TTC549 (cell line): ENCODE data around the gene FAM53A.

Source experiments
- FAIRE-seq: peaks from 2 replicates; lab custom pipeline; 2012; peaks lifted over from hg19 to GRCh38; lab: Jason Lieb, UNC

Gene FAM53A

DNA sequence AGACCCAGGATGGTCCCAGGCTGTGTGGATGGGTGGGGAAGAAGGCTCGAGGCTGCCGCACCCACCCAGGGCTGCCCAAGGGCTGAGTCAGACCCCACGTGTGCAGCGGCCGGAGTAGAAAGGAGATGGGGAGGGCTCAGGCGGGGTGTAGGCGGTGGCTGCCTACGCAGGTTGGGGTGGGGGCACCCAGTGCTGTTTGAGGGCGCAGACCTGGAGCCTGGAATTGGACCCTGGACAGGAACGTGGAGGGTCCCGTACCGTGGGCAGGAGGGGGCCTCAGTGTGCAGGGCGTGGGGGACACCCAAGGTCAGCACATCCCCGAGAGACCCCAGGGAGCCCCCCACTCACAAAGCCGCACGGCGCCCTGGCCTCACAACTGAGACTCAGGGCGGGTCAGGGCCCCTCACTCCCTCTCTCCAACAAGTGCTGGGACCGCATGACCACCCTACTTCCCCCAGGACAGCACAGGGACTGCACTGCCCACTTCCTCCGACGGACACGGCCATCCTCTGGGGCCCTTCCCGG, 79.9 kb downstream of the FAM53A start:
- no peak for FAIRE-seq

DNA sequence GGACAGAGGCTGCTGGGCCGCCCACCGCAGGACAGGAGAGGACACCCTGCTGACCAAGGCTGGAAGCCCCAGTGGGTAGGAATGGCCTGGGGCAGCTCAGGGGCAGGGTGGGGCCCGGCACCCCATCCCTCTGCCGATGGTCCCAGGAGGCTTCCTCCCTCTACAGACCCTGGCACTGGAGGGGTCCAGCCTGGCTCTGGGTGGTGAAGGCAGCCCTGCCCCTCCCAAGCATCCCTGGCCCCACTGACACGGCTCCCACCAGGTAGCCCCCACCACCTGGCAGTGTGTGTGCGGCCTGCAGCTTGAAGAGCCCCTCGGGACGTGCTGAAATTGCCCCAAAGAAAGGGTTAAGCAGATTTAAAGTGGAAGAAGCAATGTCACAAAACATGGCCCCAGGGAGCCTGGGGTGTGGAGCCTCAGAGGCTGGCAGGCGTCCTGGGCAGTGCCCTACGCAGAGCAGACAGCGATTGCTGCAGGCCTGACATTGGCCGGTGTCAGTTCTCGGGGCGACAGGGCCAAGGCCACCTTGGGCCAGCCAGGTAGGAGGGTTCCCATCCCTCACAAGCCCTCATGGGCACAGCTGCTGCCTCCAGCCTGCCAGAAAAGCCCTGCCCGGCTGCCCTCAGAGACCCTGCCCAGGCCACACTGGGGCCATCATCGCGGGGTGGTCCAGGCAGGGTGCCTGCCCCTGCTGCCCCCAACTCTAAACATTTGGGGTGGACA, 80.5 kb downstream of the FAM53A start:
- FAIRE-seq, result no peak

- no peak for FAIRE-seq
Observed at GRCh38 chr4:1602655-1603412, 81.3 kb downstream of the FAM53A start.

DNA sequence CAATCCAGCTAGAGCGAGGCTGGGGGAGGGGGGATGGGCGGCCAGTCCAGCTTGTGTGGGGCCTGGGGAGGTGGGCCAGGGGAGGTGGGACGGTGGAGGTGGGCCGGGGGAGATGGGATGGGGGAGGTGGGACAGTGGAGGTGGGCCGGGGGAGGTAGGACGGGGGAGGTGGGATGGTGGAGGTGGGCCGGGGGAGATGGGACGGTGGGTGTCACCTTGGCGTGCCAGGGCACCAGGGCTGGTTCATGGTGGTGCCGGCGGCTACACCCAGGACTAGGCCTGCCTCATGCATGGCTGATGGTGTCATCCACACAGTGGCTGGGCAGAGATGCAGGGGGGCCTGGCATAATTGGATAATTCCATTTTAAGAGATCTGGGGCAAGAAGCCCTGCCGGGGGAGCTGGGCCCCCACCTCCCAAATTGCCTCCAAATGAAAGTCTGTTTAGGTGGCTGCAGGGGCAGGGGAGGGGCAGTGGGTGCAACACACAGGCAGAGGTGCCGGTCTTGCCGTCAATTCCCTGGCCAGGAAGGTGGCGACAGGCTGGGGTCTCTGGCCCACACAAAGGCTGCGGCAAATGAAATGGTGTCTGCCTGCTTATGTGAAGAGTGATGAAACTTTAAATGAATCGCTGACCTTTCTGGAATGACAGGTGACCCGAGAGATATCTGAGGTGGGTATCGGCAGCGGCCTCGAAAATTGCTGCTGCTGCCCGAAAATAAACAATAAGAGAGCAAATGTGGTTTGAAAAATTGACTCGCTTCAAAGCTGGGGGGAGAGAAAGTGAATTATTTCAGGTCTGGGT, 82.1 kb downstream of the FAM53A start:
- FAIRE-seq, result no peak

GRCh38 chr4:1601533-1601835, 82.6 kb downstream of the FAM53A start:
- no peak for FAIRE-seq

- FAIRE-seq, result no peak
Observed at GRCh38 chr4:1600811-1601532, 83.1 kb downstream of the FAM53A start.

DNA sequence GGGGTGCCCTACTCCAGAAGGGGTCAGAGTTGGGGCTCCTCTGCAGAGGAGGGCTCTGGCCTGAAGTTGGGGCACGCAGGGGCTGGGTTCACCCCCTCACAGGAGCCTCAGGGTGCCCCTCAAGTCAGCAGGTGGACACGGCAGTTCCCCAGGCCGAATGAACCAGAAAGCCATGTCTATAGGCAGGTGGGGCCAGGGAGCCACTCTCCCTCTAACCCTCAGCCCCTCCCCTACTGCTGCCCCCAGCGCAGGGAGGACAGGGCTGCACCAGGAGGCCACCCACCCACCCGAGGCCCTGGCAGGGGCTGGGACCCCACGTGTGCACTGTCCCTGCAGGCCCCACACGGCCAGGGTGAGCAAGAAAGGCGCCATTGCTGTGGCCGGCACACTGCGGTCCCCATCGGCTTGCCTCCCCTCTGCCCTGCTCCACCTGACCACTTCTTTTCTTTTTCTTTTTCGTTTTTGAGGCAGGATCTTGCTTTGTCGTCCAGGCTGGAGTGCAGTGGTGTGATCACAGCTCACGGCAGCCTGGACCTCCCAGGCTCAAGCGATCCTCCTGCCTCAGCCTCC, 83.8 kb downstream of the FAM53A start:
- no peak for FAIRE-seq

GRCh38 chr4:1599491-1600210, 84.5 kb downstream of the FAM53A start:
- no peak for FAIRE-seq

DNA sequence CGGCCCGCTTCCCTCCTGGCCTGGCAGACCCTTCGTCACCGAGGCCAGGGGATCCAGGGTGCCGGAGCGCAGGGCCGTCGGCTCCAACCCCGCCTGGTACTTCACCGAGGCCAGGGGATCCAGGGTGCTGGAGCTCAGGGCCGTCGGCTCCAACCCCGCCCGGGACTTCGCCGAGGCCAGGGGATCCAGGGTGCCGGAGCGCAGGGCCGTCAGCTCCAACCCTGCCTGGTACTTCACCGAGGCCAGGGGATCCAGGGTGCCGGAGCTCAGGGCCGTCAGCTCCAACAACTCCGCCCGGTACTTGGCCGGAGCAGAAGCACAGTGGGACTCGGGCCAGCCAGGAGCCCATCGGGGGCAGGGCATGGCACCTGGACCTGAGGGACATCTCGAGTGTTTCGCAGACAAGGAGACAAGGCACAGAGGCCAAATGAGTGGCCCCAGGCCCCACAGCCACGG, 85.1 kb downstream of the FAM53A start:
- no peak for FAIRE-seq

DNA sequence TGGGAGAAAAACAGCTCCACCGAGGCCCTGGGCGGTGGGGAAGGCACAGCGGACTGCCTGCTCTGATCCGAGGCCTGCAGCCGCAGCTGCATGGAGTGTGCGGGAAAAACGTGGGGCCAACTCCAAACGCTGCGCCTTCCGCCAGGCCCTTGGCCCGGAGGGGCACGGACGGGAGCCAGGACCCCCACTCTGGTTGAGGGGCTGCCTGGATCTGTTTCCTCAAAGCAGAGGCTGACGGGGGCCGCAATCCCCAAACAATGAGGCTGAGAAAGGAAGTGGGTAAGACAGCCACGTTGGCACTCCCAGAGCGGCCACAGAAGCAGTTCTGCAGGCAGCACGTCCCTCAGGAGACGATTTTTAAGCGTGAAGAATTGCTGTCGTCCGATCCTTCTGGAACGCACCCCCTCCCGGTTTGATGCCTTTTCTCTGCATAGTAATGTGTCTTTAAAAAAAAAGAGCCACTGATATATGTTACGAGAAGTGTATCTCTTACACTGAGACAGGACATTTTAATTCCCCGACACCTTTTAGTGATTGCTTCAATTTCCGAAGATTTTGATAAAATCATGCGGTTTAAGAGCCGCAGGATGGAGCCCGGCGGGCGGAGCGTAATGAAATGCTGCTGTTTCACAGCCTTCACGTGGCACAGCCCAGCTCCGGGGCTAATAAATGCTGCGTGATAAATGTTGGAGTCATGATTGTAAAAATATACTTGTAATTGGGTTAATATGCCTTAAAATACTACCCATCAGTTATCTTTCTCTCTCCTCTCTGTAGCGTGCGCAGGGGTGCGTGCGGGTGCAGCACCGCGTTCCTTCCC, 85.7 kb downstream of the FAM53A start:
- no peak for FAIRE-seq

DNA sequence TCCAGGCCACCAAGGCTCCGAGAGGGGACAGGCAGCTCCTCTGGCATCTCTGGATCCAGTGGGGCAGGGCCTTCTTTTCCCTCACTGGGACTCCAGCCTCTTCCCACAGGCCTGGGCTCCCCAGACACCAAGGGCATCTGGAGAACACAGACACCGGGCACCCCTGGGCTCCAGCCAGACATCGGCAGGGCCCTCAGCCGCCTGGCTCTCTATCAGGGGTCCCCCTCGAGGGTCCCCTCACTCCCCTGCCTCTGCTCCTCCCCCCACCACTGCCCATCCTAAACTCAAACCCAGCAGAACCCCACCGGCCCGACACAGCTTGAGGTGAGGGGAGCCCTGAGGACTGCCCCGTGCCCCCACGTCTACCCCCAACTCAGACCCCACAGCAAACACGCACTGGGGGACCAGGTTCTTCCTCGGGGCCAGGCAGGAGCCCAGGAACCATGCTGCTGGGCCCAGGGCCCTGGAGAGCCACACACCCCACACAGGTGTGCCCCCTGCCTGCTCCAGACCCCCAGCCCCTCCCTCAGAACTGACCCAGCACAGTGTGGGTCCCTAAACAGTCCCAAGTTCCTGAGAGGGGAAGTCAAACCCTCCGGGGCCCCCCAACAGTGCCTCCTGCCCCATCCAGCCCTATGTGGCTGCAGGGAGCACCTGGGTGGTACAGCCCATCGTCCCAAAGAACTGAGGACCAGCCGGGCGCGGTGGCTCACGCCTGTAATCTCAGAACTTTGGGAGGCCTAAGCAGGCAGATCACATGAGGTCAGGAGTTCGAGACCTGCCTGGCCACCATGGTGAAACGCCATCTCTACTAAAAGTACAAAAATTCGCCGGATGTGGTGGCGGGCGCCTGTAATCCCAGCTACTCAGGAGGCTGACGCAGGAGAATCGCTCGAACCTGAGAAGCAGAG, 86.8 kb downstream of the FAM53A start:
- no peak for FAIRE-seq

GRCh38 chr4:1596393-1596792, 87.7 kb downstream of the FAM53A start:
- no peak for FAIRE-seq

- FAIRE-seq, result no peak
Observed at GRCh38 chr4:1595789-1596325, 88.3 kb downstream of the FAM53A start.

- no peak for FAIRE-seq
Observed at GRCh38 chr4:1594871-1595788, 89.0 kb downstream of the FAM53A start.

DNA sequence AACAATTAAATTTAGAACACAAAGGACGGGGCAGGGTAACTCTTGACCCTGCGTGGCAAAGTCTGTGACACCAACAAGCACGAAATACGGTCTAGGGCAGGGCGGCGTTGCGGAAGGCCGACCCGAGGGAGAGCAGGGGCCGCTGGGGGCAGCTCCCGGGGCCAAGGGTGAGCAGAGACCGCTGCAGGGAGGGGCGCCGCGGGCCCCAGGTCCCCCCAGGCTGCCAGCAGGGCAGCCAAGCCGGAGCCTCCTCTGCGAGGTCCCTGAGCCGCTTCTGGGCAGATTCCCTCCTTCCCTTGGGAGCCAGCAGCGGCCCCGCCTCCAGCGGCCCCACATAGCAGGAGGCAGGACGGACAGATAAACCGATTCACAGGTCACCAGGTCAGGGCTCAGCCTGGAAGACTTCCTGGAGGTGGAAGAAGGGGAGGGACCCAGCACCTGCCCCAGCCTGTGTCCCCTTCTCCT, 90.2 kb downstream of the FAM53A start:
- FAIRE-seq, result no peak

GRCh38 chr4:1593458-1593857, 90.7 kb downstream of the FAM53A start:
- no peak for FAIRE-seq

- FAIRE-seq, result no peak
Observed at GRCh38 chr4:1592709-1593417, 91.2 kb downstream of the FAM53A start.
